CD4-positive, alpha-beta T cell (primary cell): ENCODE data around the gene IFT74. TPM values are rescaled to one million over a fixed set of nuclear protein-coding genes. Genes with fewer than 3 reads are reported as not detected.

Experiments
- ATAC-seq: fragments of 200-7000 bp; cut with Tn5 transposase; one replicate; pipeline ENCODE4 v1.10.0; 2022; ENCODE audit warnings: mild to moderate bottlenecking; ENCODE audit not compliant: poor library complexity
- CTCF ChIA-PET: fragments of 350-600 bp; sonication (Branson Sonifier 250); formaldehyde crosslinking; loops from one replicate; lab custom pipeline; 2021; ENCODE audit warnings: antibody characterized with exemption, inconsistent platforms; lab: Charles Lee
- POLR2A ChIA-PET: fragments of 350-600 bp; sonication (Branson Sonifier 250); formaldehyde crosslinking; loops from one replicate; lab custom pipeline; 2021; ENCODE audit warnings: antibody characterized with exemption, inconsistent platforms; lab: Charles Lee
- DNase-seq, 14 experiments: peaks; one replicate each; pipeline ENCODE4 v3.0.0-alpha.2; 2013 to 2020; ENCODE audit warnings: mixed read lengths in 2 of 14
- H3K27ac ChIP-seq, 2 donors: one replicate each; pipeline versions ENCODE4 v1.5.1 to v1.7.0; 2013; ENCODE audit warnings: low read length in 2 of 2, low read depth in 1 of 2, mild to moderate bottlenecking in 1 of 2
- H3K27me3 ChIP-seq, 2 experiments: 1 replicate in 1 of 2; 2 replicates in 1 of 2; pipeline versions ENCODE4 v1.6.1 to v1.7.0; 2013; ENCODE audit warnings: low read length in 2 of 2, control low read depth in 1 of 2, mild to moderate bottlenecking in 1 of 2, moderate library complexity in 1 of 2; ENCODE audit not compliant: insufficient read depth in 2 of 2, control insufficient read depth in 1 of 2
- H3K36me3 ChIP-seq: one replicate; pipeline ENCODE4 v1.6.1; 2013; ENCODE audit warnings: low read length, control low read depth; ENCODE audit not compliant: insufficient read depth
- H3K4me1 ChIP-seq: one replicate; pipeline ENCODE4 v1.6.1; 2013; ENCODE audit warnings: low read length, control low read depth; ENCODE audit not compliant: insufficient read depth
- H3K4me3 ChIP-seq: one replicate; pipeline ENCODE4 v1.5.1; 2013; ENCODE audit warnings: mild to moderate bottlenecking, low read length, moderate library complexity
- H3K9me3 ChIP-seq, 2 experiments: 1 replicate in 1 of 2; 2 replicates in 1 of 2; pipeline versions ENCODE4 v1.6.1 to v1.7.0; 2013; ENCODE audit warnings: low read length in 2 of 2, mild to moderate bottlenecking in 2 of 2, control low read depth in 1 of 2, moderate library complexity in 1 of 2; ENCODE audit not compliant: control insufficient read depth in 1 of 2, insufficient read depth in 1 of 2
- H3K27ac Mint-ChIP-seq: one replicate; pipeline ENCODE4 v1.8.0; 2020; ENCODE audit warnings: mixed read lengths
- H3K27me3 Mint-ChIP-seq: one replicate; pipeline ENCODE4 v1.8.0; 2021; ENCODE audit warnings: mixed read lengths
- H3K36me3 Mint-ChIP-seq: one replicate; pipeline ENCODE4 v1.8.0; 2021; ENCODE audit warnings: low read depth, mixed read lengths
- H3K4me1 Mint-ChIP-seq: one replicate; pipeline ENCODE4 v1.8.0; 2021; ENCODE audit warnings: low read depth, mixed read lengths
- H3K4me3 Mint-ChIP-seq: one replicate; pipeline ENCODE4 v1.8.0; 2020; ENCODE audit warnings: mild to moderate bottlenecking, mixed read lengths
- H3K9me3 Mint-ChIP-seq: one replicate; pipeline ENCODE4 v1.8.0; 2020; ENCODE audit warnings: mixed read lengths
- CTCF ChIP-seq: fragments of 200-600 bp; IDR thresholded peaks from one replicate; pipeline ENCODE4 v1.8.0; 2022; ENCODE audit warnings: antibody characterized with exemption, mild to moderate bottlenecking
- intact Hi-C, 2 experiments: fragments of 100-400 bp; cut with DNase I in 1 of 2; cut with micrococcal nuclease in 1 of 2; formaldehyde crosslinking; loops; one replicate each; pipeline versions ENCODE4 v1.15.1 to v1.9.0; 2023 to 2025; cut with DNase I, micrococcal nuclease
- total RNA-seq, 174 experiments: library from RNA in 2 of 174; stranded (reverse) in 2 of 174; gene quantifications; one replicate each; pipeline ENCODE4 v1.2.3 and lab custom pipeline; 2021 to 2026

The IFT74 gene
- total RNA-seq, 2 experiments from 2014 or later = 7.3 to 7.7 TPM

- POLR2A ChIA-PET = no interaction called here
- H3K4me1 Mint-ChIP-seq = peaks cover 65% of the 10 kb centered on the region
Measured at GRCh38 chr9:26945591-26945990, 10.6 kb upstream of the IFT74 start.

GRCh38 chr9:26946753-26947727 lies 9.2 kb upstream of the IFT74 start, which contains the start of gene PLAA:
Gene PLAA, minus strand, starts transcription at chr9:26947242. Its CDS starts 197 bp downstream, at chr9:26947045.
- peak within 1 kb of the TSS; percentile 100 for H3K27ac Mint-ChIP-seq

More at GRCh38 chr9:26945591-26945990, 10.6 kb upstream of the IFT74 start:
- H3K27me3 Mint-ChIP-seq = peaks cover 3% of the 10 kb centered on the region
- no peaks in the 10 kb centered on the region for H3K9me3 Mint-ChIP-seq
- Histone ChIP-seq H3K4me3 (peak overlapping the region; percentile 94), H3K9me3 (no peaks in the 10 kb centered on the region), H3K27me3 (no peaks in the 10 kb centered on the region), H3K4me1 (peaks cover 24% of the 10 kb centered on the region), H3K36me3 (no peaks in the 10 kb centered on the region), H3K27ac (no peak overlapping the region)
- peaks cover 27% of the 10 kb centered on the region for H3K36me3 Mint-ChIP-seq
- H3K27ac Mint-ChIP-seq = peak overlapping the region; percentile 100
- H3K4me3 Mint-ChIP-seq = peak overlapping the region; percentile 99
- DNase-seq (no peak), ATAC-seq (no peak)
- CTCF ChIA-PET = interaction anchor here (3.8 kb wide), 1 partner anchor 53 kb away, joined by 18 read pairs; the partner anchor contains the start of gene CAAP1
- TF ChIP-seq CTCF = no peak
- intact Hi-C loops = loop anchor here in 1 of 2 experiments (2.0 kb wide), 1 partner anchor 51 kb away; no protein-coding TSS in a partner anchor

More at GRCh38 chr9:26946753-26947727, 9.2 kb upstream of the IFT74 start, which contains the start of gene PLAA:
- no peaks in the 10 kb centered on the region for H3K36me3 ChIP-seq
- no peaks in the 10 kb centered on the region for H3K27me3 ChIP-seq
- no peak for TF ChIP-seq CTCF
- H3K9me3 Mint-ChIP-seq = no peaks in the 10 kb centered on the region
- ChIA-PET POLR2A (interaction anchor here (1.0 to 2.6 kb wide), 4 partner anchors 9 to 109 kb away, joined by 3 to 49 read pairs (median 22); partner anchors contain the start of genes CAAP1 and IFT74), CTCF (interaction anchor here (1.3 to 3.8 kb wide), 2 partner anchors 9 to 55 kb away, joined by 8 to 18 read pairs; partner anchors contain the start of genes CAAP1 and IFT74)
- DNase-seq = peak; percentile 65 to 93 (median 78)
- peaks cover 51% of the 10 kb centered on the region for H3K4me1 Mint-ChIP-seq
- H3K4me1 ChIP-seq = peaks cover 24% of the 10 kb centered on the region
- intact Hi-C loops = loop anchor here (1.0 kb wide), 2 partner anchors 9 to 55 kb away; partner anchors contain the start of genes IFT74 (in 2 of the 2) and CAAP1 (in 1 of the 2)
- H3K9me3 ChIP-seq = no peaks in the 10 kb centered on the region
- peak within 1 kb of the TSS; percentile 94 for H3K4me3 ChIP-seq
- H3K36me3 Mint-ChIP-seq = peaks cover 22% of the 10 kb centered on the region
- H3K27me3 Mint-ChIP-seq = peaks cover 3% of the 10 kb centered on the region
- H3K27ac ChIP-seq = peak within 1 kb of the TSS; percentile 97 to 99
- peak within 1 kb of the TSS; percentile 99 for H3K4me3 Mint-ChIP-seq
- peak; percentile 94 for ATAC-seq
